Heart left ventricle (tissue), 13 donors: ENCODE data around the gene IFT80.

Experiments
- POLR2A ChIP-seq, 2 donors: fragments of 450-650 bp; IDR thresholded peaks; one replicate each; pipeline ENCODE4 v1.6.1; 2017; ENCODE audit warnings: antibody characterized with exemption in 2 of 2, mild to moderate bottlenecking in 2 of 2, moderate library complexity in 2 of 2
- TF ChIP-seq, protein P1 (sequence below), 12 donors: fragments of 200-600 bp; sonication (generic) in 4 of 12; IDR thresholded peaks; one replicate each; pipeline versions ENCODE4 v1.5.0 to v1.8.0; 2018 to 2022; ENCODE audit warnings: antibody characterized with exemption in 12 of 12, mild to moderate bottlenecking in 5 of 12
- donor health status: ischemic (EF 13 %, LVEDD 7.1; RV severe dilation, severe dysfunction).
- donor health status: DM: no; HTN: yes; CAD: no.
- donor health status: DM: no; HTN: no; CAD: no.
- donor health status: ischemic (EF 25% LVEDD 6.9; RV normal size, moderate dysfunction).
- donor health status: ischemic (EF 25% LVEDD 5.7; RV mildly dilated, moderate dysfunction).
- donor health status: ischemic (EF 35%, LVEDD 5.7; RV mildly dilated, moderate dysfunction).
- donor health status: nonischemic (EF 11% LVEDD 7.7; RV severe dilation, severe dysfunction).
- donor health status: DM: yes; HTN: yes; CAD: no.
- donor health status: PGD.
- donor health status: ischemic (EF 29% LVEDD 5.4; RV normal size, mild dysfunction).
- donor health status: nonischemic (EF 23%, LVEDD 6.1; RV moderate dilation, normal function).

- TF ChIP-seq, protein P1, sequence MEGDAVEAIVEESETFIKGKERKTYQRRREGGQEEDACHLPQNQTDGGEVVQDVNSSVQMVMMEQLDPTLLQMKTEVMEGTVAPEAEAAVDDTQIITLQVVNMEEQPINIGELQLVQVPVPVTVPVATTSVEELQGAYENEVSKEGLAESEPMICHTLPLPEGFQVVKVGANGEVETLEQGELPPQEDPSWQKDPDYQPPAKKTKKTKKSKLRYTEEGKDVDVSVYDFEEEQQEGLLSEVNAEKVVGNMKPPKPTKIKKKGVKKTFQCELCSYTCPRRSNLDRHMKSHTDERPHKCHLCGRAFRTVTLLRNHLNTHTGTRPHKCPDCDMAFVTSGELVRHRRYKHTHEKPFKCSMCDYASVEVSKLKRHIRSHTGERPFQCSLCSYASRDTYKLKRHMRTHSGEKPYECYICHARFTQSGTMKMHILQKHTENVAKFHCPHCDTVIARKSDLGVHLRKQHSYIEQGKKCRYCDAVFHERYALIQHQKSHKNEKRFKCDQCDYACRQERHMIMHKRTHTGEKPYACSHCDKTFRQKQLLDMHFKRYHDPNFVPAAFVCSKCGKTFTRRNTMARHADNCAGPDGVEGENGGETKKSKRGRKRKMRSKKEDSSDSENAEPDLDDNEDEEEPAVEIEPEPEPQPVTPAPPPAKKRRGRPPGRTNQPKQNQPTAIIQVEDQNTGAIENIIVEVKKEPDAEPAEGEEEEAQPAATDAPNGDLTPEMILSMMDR (IDR thresholded peaks at IDR 0.05) = no peak
- TF ChIP-seq POLR2A (IDR thresholded peaks at IDR 0.05) = no peak
Measured at GRCh38 chr3:160381470-160381869, 17.6 kb downstream of the IFT80 start.
